Right hindlimb (tissue), 1 donor: ENCODE measurements around the gene ATP6V0D1.

Experiments
- DNase-seq: peaks from one replicate; pipeline ENCODE4 v3.0.0-alpha.2; 2018

The ATP6V0D1 gene

DNA sequence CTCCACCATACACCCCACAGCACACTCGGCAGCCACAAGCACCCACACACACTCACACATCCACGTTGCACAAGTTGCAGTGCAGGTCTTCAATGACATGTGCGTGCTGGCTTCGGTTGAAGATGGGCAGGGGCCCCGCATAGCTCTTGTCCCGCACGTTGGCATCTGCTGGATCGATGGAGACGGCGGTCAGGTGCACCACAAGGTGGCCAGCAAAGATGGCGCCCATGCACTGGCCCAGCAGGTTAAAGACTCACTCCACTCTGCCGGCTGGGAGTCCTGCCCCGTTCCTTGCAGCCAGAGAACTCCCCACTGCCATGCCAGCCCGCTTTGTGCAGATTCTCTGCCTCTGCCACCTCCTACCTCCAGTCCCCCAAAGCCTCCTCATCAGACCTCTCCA, 80.1 kb downstream of the ATP6V0D1 start:
- no peak for DNase-seq

DNA sequence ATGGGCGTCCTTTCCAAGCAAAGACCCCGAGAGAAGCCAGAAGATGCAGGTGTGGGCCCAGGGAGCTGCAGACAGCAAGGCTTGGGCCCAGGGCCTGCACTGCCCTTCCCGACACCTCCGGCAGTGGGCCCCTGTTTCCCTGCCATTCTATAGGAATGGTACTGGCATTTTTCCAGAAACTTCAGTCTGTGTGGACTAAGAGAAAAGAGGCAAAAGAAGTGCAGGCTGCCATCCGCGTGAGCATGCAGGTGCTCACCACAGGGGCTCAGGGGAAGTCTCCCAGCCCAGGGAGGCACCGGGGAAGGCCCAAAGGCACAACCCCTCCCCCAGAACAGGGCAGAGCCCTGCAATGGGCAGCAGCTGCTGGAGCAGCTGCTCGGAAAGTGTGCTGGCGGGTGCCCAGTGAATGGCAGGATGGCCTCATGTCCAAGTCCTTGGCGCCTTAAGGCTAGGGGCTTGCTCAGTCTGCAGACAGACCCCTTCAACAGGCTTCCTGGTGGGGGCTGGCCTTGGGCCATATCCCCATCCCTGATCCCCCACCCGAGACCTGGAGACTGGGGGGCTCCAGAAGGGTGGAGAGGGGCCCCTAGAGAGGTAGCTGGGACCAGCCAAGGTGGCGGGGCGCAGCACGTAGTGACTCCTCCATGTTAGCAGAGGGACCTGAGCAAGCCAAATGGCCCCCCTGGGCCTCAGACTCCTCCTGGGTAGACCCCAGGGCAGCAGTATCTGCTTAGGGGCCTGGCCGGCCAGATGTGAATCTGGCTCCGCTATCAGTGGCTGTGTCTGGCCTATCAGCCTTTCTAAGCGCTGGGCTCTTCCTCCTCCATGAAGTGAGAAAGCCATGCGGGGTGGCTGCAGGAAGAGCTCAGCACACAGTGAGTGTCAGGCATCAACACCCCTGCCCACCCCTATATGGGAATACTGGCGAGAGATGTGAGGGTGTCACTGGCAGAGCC, 80.9 kb downstream of the ATP6V0D1 start:
- peak; percentile 84 for DNase-seq

DNA sequence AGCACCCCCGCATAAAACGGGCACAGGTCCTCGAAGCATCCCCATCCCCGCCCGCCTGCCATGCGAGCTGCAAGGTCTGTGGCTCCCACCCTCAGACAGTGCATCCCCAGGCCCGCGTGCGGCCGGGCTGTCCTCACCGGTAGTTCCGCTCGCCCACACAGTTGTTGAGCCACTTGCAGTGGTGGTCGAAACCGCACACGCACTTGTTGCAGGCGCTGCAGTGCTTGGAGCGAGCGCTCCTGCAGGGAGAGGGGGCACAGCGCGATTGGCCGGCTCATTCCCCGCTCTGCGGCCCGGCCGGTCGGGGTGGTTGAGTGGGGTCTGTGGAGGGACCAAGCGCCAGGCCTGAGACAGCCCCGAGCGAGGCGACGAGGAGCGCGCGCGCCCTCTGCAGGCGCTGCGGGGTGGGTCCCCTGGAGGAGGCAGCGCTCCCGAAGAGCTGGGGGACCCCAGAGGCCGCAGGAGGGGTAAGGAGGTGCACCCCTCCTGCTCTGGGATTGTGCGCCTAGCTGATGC, 81.7 kb downstream of the ATP6V0D1 start:
- DNase-seq: peak; percentile 65

DNA sequence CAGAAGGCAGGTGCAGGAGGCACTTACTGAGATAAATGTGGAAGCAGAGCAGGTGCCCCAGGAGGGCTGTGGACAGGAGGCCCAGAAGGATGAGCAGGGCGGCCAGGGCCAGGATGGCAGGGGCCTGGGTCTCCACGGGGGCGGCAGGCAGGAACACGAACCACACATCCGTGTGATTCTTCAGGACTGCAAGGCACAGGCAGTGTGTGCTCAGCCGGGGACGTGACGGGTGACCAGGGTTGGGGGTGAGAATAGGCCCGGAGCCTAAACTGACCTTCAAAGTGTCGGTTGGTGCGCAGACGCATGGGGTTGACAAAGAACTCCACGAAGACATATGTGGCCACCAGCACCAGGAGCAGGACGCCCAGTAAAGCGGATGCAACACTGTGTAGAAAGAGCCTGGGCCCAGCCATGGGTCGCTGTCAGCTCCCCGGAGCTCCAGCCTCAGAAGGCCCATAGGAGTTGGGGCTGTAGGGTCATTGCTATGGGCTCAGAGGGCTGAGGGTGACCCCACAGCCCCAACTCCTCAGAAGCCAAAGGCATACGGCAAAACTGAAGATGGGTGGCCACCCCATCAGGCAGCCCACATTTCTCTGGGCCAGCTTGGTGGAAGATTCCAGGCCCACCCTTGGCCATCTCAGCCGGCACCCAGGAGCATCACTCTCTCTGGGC, 82.3 kb downstream of the ATP6V0D1 start:
- no peak for DNase-seq

DNA sequence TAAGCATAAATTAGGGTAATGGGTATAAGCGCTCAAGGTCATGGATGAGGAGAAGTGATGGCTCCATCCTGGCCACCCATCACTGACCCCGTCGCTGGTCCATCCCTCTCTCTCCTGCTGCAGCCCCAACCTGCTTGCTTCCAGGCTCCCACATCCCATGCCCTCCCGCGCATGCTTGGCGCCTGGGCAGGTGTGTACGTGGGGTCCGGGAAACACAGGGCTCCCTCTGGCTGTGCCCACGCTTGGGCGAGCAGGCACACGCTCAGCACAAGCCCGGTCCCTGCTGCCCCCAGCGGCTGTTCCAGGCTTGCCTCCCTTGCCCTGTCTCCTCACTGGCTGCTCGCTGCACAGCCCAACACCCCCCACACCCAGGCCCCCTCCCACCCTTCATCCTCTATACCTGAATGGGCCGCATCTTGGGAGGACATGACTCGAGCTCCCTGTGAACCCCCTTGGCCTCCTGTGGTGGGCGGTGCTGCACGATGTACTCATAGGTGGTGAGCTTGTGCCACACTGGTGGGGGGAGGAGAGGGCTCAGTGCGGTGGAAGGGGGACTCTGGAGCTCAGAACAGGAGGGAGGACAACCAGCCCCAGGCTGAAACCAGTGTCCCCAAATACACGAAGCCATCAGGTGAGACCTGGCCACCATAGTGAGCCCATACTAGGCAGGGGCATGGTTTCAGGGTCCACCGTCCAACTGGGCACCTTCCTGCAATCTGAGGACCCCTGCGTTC, 83.0 kb downstream of the ATP6V0D1 start:
- DNase-seq: no peak

DNA sequence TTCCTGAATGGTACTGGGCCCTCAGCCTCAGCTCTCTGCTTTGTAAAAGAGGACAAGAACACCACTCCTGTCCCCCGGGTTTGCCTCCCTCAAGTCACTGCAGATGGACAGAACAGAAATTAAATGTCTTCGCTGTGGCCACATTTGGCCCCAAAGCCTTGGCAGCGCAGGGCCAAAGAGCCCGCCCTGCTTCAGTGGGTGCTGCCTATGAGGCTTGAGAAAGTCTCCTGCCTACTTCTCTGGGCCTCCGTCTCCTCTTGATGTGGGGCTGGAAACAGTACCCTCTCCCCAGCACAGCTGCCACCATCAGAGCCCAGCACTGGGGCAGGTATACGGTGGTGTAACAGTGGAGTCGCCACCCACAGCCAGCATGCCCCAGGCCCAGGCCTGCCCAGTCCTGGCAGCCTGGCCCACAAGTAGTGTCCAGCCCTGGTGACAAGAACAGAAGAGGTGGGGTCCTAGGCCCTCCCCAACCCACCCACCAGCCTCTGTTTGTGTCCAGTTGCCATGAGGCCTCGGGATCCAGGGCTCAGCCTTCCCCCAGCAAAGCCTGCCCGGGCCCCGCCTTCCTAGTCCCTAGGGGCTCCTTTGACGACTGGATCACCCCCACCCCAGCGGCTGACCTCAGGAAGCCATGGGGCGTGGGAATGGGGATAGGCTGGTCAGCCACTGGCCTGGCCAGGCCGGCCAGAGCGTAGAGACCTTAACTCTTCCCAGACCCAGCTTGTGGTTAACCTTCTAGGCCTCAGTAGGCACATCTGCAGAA, 83.7 kb downstream of the ATP6V0D1 start:
- peak; percentile 65 for DNase-seq

GRCh38 chr16:67396159-67397035, 84.6 kb downstream of the ATP6V0D1 start:
- peak; percentile 94 for DNase-seq

GRCh38 chr16:67395458-67396158, 85.3 kb downstream of the ATP6V0D1 start:
- peak; percentile 55 for DNase-seq

DNA sequence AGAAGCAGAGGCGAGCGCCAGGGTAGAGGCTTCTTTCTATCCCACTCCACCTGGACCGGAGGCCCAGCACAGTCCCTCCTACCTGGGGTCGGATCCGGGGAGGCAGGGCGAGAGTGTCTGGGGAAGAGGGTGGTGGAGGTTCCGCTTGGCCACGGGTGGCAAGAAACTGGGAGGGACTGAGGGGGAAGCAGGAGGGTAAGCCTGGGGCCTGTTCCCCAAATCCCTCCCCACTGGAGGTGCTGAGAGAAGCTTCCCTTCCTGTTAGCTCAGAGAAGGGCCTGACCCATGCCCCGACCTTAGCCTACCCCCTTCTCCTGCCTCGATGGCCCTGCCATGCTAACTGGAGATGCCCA, 85.9 kb downstream of the ATP6V0D1 start:
- DNase-seq: no peak

GRCh38 chr16:67394155-67395104, 86.5 kb downstream of the ATP6V0D1 start:
- DNase-seq: peak; percentile 53

DNA sequence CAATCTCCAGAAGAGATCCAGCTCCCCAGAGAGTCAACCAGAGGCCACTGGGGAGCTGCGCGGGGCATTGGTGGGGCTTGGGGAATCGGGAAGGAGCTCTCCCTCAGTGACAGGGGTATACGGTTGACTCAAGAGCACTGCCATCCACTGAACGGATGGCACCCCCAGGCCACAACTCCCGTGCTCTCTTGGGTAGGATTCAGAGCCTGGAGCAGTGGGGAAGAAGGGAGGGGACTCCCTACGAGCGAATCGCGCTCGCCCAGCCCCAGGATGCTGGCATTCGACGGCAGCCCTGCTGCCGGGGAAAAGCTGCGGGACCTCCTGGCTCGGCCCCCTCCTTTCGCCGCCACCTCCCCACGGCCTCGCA, 87.2 kb downstream of the ATP6V0D1 start:
- no peak for DNase-seq

DNA sequence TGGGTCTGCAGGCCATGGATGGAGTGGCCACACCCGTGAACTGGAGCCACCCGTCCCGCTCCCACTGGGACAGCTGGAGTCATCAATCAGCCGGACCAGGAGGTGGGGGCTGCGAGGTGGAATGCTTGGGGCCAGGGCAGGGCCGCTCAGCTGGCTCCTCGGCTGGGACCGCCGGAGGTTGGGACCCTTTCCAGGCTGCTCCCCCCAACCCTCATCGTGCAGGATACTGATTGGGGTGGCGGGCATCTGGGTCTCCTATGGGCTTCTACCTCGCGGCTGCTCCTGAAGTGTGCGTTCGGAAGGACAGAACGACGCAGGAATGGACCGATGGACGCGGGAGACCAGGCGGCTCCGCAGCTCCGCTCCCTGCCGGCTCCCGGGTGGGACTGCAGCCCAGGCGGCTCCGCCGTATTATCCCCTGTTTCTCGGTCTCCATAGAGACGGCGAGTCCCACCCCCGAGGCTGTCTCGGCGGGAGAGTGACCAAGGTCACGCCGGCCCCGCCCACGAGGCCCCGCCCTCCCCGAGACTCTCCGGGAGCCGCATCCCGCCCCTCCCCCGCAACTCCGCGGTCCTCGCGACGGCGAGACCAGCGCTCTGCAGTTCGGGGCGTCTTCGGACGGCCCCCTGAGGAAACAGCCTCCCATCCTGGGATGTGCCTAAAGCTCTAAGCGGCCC, 87.7 kb downstream of the ATP6V0D1 start, which contains the start of gene TPPP3:
TPPP3 (minus strand) TSS at position 388 of the 677 bp plus-strand sequence. CDS start 2,387 bp downstream, outside the sequence.
- DNase-seq: peak; percentile 94

- DNase-seq: no peak
Observed at GRCh38 chr16:67392301-67393059, 88.5 kb downstream of the ATP6V0D1 start.

- DNase-seq: peak; percentile 69
Observed at GRCh38 chr16:67391424-67392300, 89.3 kb downstream of the ATP6V0D1 start.

GRCh38 chr16:67390816-67391423, 90.0 kb downstream of the ATP6V0D1 start:
- no peak for DNase-seq
